GM12878 (cell line): ENCODE results near the gene BEST1. TPM values are rescaled to one million over a fixed set of nuclear protein-coding genes. Genes with fewer than 3 reads are reported as not detected.

Experiments
- ATAC-seq: fragments of 200-7000 bp; cut with Tn5 transposase; 3 replicates; pipeline ENCODE4 v1.9.1; 2020; ENCODE audit warnings: mild to moderate bottlenecking, moderate library complexity
- BruUV-seq: library from RNA; stranded (reverse); fragments of 400-500 nt; replicated peaks from 2 replicates; lab custom pipeline; 2021; lab: Mats Ljungman, UMichigan
- CTCF ChIA-PET: fragments of 300-600 bp; sonication (Branson Sonifier 250); formaldehyde crosslinking; extraction: SDS; loops from one replicate; lab custom pipeline; 2021; ENCODE audit warnings: inconsistent platforms; lab: Yijun Ruan, JAX
- POLR2A ChIA-PET: fragments of 350-600 bp; formaldehyde crosslinking; extraction: SDS; loops from one replicate; lab custom pipeline; 2021; ENCODE audit warnings: inconsistent platforms; lab: Charles Lee
- RAD21 ChIA-PET: fragments of 300-600 bp; sonication (Branson Sonifier 250); formaldehyde crosslinking; loops from one replicate; lab custom pipeline; 2023; ENCODE audit warnings: antibody characterized with exemption; ENCODE audit not compliant: unreplicated experiment; lab: Charles Lee
- SMC1A ChIA-PET: fragments of 300-600 bp; sonication (Branson Sonifier 250); formaldehyde crosslinking; loops from one replicate; lab custom pipeline; 2023; ENCODE audit not compliant: unreplicated experiment, uncharacterized antibody; lab: Charles Lee
- DNase-seq: peaks from one replicate; pipeline ENCODE4 v3.0.0-alpha.2; 2011; ENCODE audit warnings: low read depth, low spot score
- FAIRE-seq: peaks from 3 replicates; lab custom pipeline; 2011; peaks lifted over from hg19 to GRCh38; lab: Jason Lieb, UNC
- H2AFZ ChIP-seq: 2 replicates; pipeline ENCODE4 v1.6.0; 2011; ENCODE audit warnings: low read depth, low read length, control low read depth; ENCODE audit not compliant: control insufficient read depth
- H3K27ac ChIP-seq: 2 replicates; pipeline ENCODE4 v1.5.1; 2011; ENCODE audit warnings: control low read depth; ENCODE audit not compliant: control insufficient read depth, insufficient read depth
- H3K27me3 ChIP-seq, 2 experiments: replicated peaks in 1 of 2; 2 replicates each; pipeline versions ENCODE4 v1.6.0 to v1.6.1; 2011; ENCODE audit warnings: low read length in 1 of 2; ENCODE audit not compliant: control insufficient read depth in 2 of 2, insufficient read depth in 2 of 2
- H3K36me3 ChIP-seq, 2 experiments: 2 replicates each; pipeline ENCODE4 v1.5.1; 2011; ENCODE audit warnings: low read length in 1 of 2; ENCODE audit not compliant: control insufficient read depth in 2 of 2, insufficient read depth in 2 of 2
- H3K4me1 ChIP-seq: 2 replicates; pipeline ENCODE4 v1.6.1; 2011; ENCODE audit warnings: mild to moderate bottlenecking, low read length, moderate library complexity, mixed read lengths; ENCODE audit not compliant: control insufficient read depth, insufficient read depth
- H3K4me2 ChIP-seq: 2 replicates; pipeline ENCODE4 v1.6.0; 2011; ENCODE audit warnings: control low read depth; ENCODE audit not compliant: control insufficient read depth, insufficient read depth
- H3K4me3 ChIP-seq: fragments of 200-600 bp; sonication (generic); 2 replicates; pipeline ENCODE4 v1.5.1; 2016
- H3K79me2 ChIP-seq: 2 replicates; pipeline ENCODE4 v1.6.0; 2011; ENCODE audit warnings: low read length; ENCODE audit not compliant: control insufficient read depth, insufficient read depth
- H3K9ac ChIP-seq: 2 replicates; pipeline ENCODE4 v1.8.0; 2011; ENCODE audit warnings: low read length, control low read depth, mixed read lengths; ENCODE audit not compliant: control insufficient read depth, insufficient read depth
- H3K9me3 ChIP-seq: replicated peaks from 3 replicates; pipeline ENCODE4 v1.5.1; 2011; ENCODE audit warnings: mild to moderate bottlenecking, low read length; ENCODE audit not compliant: control insufficient read depth, insufficient read depth
- H4K20me1 ChIP-seq: 2 replicates; pipeline ENCODE4 v1.6.0; 2011; ENCODE audit not compliant: control insufficient read depth, insufficient read depth
- DPF2 ChIP-seq: fragments of 450-650 bp; IDR thresholded peaks from 2 replicates; pipeline ENCODE4 v1.6.1; 2017; ENCODE audit warnings: mild to moderate bottlenecking
- GATAD2B ChIP-seq: fragments of 450-650 bp; conservative IDR thresholded peaks from 2 replicates; pipeline ENCODE4 v1.6.1; 2017; ENCODE audit warnings: low read depth, mild to moderate bottlenecking, moderate library complexity
- NFIC ChIP-seq: IDR thresholded peaks from 2 replicates; pipeline ENCODE4 v1.6.1; 2012; ENCODE audit warnings: low read depth, mild to moderate bottlenecking, inconsistent platforms, low read length, moderate library complexity
- POLR2AphosphoS5 ChIP-seq: IDR thresholded peaks from 2 replicates; pipeline ENCODE4 v1.6.1; 2011; ENCODE audit warnings: mild to moderate bottlenecking, low read length, inconsistent platforms
- SRF ChIP-seq, 2 experiments: IDR thresholded peaks; 2 replicates each; pipeline ENCODE4 v1.6.1; 2011; ENCODE audit warnings: low read depth in 2 of 2, low read length in 2 of 2, mild to moderate bottlenecking in 1 of 2, moderate library complexity in 1 of 2
- SUPT20H ChIP-seq: IDR thresholded peaks from 2 replicates; pipeline ENCODE4 v1.6.1; 2011; ENCODE audit warnings: low read depth, mild to moderate bottlenecking, low read length, moderate library complexity, borderline replicate concordance; ENCODE audit not compliant: control insufficient read depth
- YY1 ChIP-seq: IDR thresholded peaks from 2 replicates; pipeline ENCODE4 v1.6.1; 2011; ENCODE audit warnings: low read depth, mild to moderate bottlenecking, low read length
- WGBS: methylation state at CpG from one replicate; pipeline ENCODE4 v1.1.6; 2016; ENCODE audit warnings: low lambda C conversion rate; ENCODE audit not compliant: insufficient replicate concordance, insufficient coverage; ENCODE audit errors: missing lambda C conversion rate; 5-methylcytosine and 5-hydroxymethylcytosine counted together
- in situ Hi-C: fragments of 300-500 bp; cut with MboI; formaldehyde crosslinking; loops from 9 replicates; pipeline ENCODE4 v1.14.3; 2018; ENCODE audit warnings: mixed read lengths
- intact Hi-C: fragments of 100-400 bp; cut with micrococcal nuclease; formaldehyde crosslinking; loops from one replicate; pipeline ENCODE4 v1.14.2; 2022; ENCODE audit not compliant: unreplicated experiment
- polyA plus RNA-seq, 11 experiments: library from polyadenylated mRNA; depleted of rRNA in 4 of 11; unstranded in 6 of 11; stranded (reverse) in 5 of 11; fragments of >200 nt; fragmentation: Nextera tagmentation in 4 of 11; fragmentation: Illumina TruSeq in 1 of 11; extraction: Ambion mirVana in 4 of 11; extraction: Trizol in 1 of 11; gene quantifications; 1 replicate in 1 of 11; 2 replicates in 10 of 11; pipeline versions ENCODE4 v1.2.1 to v1.2.3, GENCODE V29; 2011 to 2016; ENCODE audit warnings: inconsistent platforms in 2 of 11, missing spikeins in 2 of 11, low read depth in 1 of 11
- total RNA-seq, 4 experiments: library from RNA; depleted of rRNA in 3 of 4; stranded (reverse); fragments of >200 nt in 3 of 4; fragmentation: Illumina TruSeq in 1 of 4; extraction: Trizol in 1 of 4; gene quantifications; 2 replicates each; pipeline versions ENCODE4 v1.2.1 to v1.2.3, GENCODE V29; 2013 to 2021
- TF ChIP-seq, protein P1 (sequence below): fragments of 150-350 bp; IDR thresholded peaks from 2 replicates; pipeline ENCODE4 v1.6.1; 2014; ENCODE audit warnings: mild to moderate bottlenecking, low read depth, low read length

Gene BEST1
- total and polyA plus RNA-seq, 10 of the 15 experiments (the other 5 are each of a cell fraction or from before 2014, with no cell fraction given), result 0.03 to 3.4 (median 0.15) TPM; not detected in 1

DNA sequence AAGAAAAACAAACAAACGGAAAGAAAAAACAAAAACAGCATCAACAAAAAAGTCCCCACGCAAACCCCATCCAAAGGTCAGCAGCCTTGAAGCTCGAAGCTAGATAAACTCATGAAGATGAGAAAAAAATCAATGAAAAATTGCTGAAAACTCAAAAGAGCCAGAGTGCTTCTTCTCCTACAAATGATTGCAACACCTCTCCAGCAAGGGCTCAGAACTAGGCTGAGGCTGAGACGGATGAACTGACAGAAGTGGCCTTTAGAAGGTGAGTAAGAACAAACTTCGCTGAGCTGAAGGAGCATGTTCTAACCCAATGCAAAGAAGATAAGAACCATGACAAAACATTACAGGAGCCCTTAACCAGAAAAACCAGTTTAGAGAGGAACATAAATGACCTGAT lies 35.7 kb downstream of the BEST1 start:
- DNase-seq (no peak), ATAC-seq (no peak), FAIRE-seq (no peak)
- no peak overlapping the region for H3K4me3 ChIP-seq
- no peaks in the 10 kb centered on the region for H3K9me3 ChIP-seq
- intact Hi-C loops, result no loop called here
- RAD21 ChIA-PET, result no interaction called here
- H4K20me1 ChIP-seq, result no peaks in the 10 kb centered on the region
- no peaks in the 10 kb centered on the region for H3K79me2 ChIP-seq
- no peak overlapping the region for H3K9ac ChIP-seq
- no peaks in the 10 kb centered on the region for H3K4me1 ChIP-seq
- in situ Hi-C loops, result no loop called here
- 70% methylated on average over 5 of the region's 5 CpGs for WGBS
- no peak for TF ChIP-seq POLR2AphosphoS5
- no peak for TF ChIP-seq SRF (IDR thresholded peaks at IDR 0.05; ENCODE audit: low read depth in 2 of 2, low read length in 2 of 2)
- TF ChIP-seq GATAD2B, result no peak
- no peak for TF ChIP-seq DPF2
- no peak for TF ChIP-seq YY1
- no peak for TF ChIP-seq SUPT20H
- TF ChIP-seq, protein P1, sequence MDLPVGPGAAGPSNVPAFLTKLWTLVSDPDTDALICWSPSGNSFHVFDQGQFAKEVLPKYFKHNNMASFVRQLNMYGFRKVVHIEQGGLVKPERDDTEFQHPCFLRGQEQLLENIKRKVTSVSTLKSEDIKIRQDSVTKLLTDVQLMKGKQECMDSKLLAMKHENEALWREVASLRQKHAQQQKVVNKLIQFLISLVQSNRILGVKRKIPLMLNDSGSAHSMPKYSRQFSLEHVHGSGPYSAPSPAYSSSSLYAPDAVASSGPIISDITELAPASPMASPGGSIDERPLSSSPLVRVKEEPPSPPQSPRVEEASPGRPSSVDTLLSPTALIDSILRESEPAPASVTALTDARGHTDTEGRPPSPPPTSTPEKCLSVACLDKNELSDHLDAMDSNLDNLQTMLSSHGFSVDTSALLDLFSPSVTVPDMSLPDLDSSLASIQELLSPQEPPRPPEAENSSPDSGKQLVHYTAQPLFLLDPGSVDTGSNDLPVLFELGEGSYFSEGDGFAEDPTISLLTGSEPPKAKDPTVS, result no peak
- TF ChIP-seq NFIC, result no peak
- H3K4me2 ChIP-seq, result no peak overlapping the region
- CTCF ChIA-PET, result interaction anchor here (1.0 to 2.1 kb wide), 3 partner anchors 38 to 96 kb away, joined by 3 to 8 read pairs (median 4); no protein-coding TSS in a partner anchor
- no peaks in the 10 kb centered on the region for H3K36me3 ChIP-seq
- H3K27ac ChIP-seq, result no peak overlapping the region
- POLR2A ChIA-PET, result interaction anchor here (0.7 to 1.2 kb wide), 2 partner anchors 17 to 20 kb away, joined by 3 read pairs; no protein-coding TSS in a partner anchor
- no peaks in the 10 kb centered on the region for H3K27me3 ChIP-seq
- SMC1A ChIA-PET, result interaction anchor here (1.1 to 2.2 kb wide), 3 partner anchors 11 to 96 kb away, joined by 3 to 10 read pairs (median 3); no protein-coding TSS in a partner anchor
- BruUV-seq, result no TSS peak
- H2AFZ ChIP-seq, result no peak overlapping the region
